ENCODE data around the gene OR51M1.
"Not testable (repeated sequence)": the region's sequence is repeated elsewhere in the genome, so short reads cannot be mapped to it uniquely, and the experiment has no call there.

OR51M1 gene, protein sequence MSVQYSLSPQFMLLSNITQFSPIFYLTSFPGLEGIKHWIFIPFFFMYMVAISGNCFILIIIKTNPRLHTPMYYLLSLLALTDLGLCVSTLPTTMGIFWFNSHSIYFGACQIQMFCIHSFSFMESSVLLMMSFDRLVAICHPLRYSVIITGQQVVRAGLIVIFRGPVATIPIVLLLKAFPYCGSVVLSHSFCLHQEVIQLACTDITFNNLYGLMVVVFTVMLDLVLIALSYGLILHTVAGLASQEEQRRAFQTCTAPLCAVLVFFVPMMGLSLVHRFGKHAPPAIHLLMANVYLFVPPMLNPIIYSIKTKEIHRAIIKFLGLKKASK

DNA sequence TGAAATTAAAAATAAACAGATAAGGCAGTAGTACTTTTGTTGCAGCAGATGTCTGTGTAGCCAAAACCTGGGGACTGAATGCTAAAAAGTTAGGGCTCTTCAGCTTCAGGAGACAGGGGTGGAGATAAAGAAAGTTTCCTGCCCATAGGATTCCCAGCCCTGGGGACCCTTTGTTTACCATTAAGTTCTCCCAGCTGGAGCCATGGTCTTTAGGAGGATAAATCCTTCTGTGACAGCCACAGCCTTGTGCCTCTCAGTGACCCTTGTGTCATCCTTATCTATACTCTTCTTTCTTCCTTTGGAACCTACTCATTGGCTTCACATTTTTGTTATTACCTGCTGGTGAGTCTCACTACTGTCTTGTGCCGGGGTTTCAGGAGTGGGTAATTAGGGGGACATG, at the start of gene OR51M1:
Gene OR51M1 (plus strand): TSS at position 237 of the 400 bp plus-strand sequence. CDS start 5,587 bp downstream, outside the sequence.
- no peak for DNase-seq (ENCODE audit: low read depth in 3 of 3)

DNA sequence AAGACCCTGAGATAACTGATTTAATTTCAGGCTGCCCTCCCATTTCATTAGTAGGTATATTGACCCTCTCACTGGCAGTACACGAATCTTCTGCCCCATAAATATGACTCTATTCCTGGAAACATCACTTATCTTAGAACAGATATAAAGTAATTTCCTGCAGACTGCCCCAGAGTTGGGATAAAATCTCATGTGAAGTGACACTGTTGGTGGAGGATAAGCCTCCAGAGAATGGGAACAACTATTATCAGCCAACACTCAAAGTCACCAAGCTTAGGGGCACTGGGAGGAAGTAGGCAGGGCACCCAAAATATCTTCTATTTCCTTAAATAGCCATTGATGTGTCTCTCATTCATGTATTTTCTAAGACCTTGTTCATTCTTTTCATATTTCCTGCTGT, 48.4 kb upstream of the OR51M1 start:
- DNase-seq (ENCODE audit: low read depth in 3 of 3) = no peak

DNA sequence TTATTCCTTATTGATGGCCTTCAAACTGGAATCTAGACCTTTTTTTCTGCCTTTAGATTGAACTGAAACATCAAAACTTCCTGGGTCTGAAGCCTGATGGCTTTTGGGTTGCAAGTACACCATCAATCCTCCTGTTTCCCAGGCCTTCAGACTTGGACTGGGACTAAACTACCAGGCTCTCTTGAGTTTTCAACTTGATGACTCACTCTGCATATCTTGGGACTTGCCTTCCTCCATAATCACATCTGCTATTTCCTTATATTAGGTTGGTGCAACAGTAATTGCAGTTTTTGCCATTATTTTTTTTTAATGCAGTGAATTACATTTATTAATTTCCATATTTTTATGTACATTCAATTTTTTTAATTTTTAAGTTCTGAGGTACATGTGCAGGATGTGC, 47.3 kb upstream of the OR51M1 start:
- DNase-seq (ENCODE audit: low read depth in 3 of 3) = no peak

DNA sequence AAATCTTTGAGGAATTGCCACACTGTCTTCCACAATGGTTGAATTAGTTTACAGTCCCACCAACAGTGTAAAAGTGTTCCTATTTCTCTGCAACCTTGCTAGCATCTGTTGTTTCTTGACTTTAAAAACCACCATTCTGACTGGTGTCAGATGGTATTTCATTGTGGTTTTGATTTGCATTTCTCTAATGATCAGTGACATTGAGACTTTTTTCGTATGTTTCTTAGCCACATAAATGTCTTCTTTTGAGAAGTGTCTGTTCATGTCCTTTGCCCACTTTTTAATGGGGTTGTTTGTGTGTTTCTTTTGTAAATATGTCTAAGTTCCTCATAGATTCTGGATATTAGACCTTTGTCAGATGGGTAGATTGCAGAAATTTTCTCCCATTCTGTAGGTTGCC, 46.4 kb upstream of the OR51M1 start:
- not testable (repeated sequence) for DNase-seq (ENCODE audit: low read depth in 3 of 3)

DNA sequence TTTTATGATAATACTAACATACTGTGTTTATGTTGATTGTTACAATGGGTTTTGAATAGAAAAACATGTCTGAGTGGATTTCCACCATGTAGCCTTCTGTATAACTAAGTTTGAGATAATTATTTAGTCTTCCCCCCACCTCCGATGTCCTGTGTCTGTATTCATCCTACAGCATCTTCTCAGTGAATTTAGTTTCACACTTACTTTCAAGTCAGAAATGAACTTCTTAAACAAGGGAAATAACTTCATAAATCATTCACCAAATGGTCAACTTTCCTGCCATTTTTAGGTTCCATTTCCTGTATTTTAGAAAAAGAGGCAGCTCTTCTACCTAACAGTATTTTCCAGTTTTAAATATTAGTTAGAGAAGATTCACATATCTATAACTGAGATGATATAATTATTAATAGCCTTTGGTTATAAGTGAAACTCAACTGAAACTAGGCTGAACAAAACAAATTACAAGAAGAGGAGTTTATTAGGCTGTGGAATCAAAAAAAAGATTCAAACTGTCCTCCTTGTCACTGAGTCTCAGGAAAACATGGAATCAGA, 43.8 kb upstream of the OR51M1 start:
- no peak for DNase-seq (ENCODE audit: low read depth in 3 of 3)

DNA sequence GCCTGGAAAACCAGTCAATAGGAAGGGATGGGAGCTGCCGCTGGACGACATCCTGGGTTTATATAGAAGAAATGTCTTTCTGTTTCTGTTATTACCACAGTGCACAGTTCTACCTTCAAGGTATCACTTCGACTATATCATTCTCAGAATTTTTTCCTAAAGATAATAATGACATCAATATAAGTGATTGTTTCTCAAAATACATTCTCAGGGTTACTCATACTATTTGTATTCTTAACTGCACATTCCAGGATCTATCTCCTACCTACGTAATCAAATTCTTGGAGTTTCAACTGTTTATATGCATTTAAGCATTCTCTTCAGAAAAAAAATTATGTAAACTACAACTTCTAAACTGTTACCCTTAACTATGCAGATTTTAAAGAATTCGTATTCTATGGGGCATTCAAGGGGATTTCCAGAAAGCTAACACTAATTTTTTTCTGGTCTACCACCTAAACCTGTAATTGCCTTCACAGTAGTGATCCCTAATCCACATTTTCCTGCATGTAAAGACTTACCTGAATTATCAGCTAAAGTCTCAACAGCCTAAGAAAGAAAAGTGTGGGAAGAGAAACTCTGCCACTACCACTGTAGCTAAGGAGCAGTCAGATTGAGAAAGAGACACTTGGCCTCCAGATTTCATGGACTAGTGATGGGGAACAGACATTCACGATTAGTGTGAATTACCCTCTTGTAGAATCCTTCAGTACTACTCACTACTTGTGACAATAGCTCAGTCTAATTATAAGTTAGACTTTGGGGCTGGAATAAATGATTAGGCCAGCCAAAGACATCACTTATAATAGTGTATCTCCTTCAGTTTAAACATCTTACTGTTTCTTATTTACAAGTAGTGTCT, 39.9 kb upstream of the OR51M1 start, which contains the start of gene OR51B5:
Gene OR51B5 (minus strand): TSS at position 51 of the 862 bp plus-strand sequence. CDS start 0 bp downstream, at position 51.
- DNase-seq (ENCODE audit: low read depth in 3 of 3) = no peak

DNA sequence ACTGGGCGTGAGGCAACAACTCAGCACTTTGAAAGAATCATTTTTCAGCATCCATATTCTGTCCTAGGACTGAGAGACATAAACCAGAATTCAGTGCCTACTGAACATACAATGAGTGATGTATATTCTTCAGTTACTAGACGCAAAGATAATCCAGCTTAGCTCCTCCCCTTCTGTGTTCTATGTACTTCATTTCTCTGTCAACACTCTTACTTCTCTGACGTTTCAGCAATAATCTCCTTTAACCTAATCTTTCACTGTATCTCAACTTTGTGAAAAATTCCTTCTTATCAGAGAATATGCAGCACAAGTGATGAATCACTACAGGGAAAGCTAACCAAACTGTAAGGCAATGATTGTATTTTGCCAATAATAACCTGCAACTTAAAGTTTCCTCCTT, 37.8 kb upstream of the OR51M1 start:
- DNase-seq (ENCODE audit: low read depth in 3 of 3) = no peak

DNA sequence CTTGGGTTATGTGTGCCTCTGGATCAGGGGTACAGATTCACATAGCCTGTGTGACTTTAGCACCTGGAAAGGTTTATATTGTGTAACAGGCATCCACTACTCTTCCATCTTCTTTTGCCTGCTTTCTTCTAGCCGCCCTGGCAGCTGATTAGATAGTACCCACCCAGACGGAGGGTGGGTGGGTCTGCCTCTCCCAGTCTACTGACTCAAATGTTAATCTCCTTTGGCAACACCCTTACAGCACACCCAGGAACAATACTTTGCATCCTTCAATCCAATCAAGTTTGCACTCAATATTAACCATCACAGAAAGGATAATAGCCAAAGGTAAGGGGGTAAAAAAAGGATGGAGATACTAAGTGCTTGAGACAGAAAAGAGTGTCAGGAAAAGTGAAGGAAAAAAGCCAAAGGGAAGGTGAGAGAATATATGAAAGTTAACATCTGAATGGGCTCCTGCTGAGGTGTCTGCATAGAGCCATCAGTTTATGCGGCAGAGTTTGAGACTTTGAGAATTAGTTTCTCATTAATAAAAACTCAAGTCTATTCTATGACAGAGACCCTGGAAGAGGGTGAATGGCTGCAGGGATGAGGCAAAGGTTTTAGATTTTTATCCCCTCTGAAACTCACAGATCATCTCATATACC, 34.9 kb upstream of the OR51M1 start:
- DNase-seq (ENCODE audit: low read depth in 3 of 3) = no peak

DNA sequence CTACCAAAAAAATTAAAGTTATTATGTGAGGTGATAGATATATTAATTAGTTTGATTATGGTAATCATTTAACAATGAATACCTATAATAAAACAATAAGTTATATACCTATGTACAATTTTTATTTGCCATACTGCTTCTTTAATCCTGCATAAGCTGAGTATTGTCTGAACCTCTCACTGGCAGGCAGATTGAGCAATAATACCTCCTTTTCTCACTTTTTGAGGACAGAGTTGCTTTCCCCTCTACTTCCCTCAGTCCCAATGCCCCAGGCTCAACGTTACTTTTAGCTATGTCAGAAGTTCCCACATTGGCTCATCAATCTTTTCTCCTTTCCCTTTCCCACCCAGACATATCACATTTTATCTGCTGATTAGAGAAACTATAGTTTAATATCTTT, 34.1 kb upstream of the OR51M1 start:
- no peak for DNase-seq (ENCODE audit: low read depth in 3 of 3)

DNA sequence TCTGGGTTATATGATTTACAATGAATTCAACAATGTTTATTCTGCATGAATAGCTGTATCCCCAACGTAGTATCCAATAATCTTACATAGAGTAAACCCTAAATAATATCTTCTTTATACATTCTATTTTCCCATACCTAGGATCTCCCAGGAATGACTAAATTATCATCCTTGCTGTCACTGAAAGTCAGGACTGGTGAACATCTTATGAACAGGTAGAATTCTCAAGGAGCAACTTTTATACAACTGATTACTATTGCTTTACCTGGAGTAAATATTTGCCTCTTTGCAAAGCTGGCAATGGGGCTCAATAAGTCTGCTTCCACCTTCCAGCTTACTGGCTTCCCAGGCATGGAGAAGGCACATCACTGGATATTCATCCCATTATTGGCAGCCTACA, 32.4 kb upstream of the OR51M1 start, which contains the start of gene OR51B6:
Gene OR51B6 (plus strand): TSS at position 301 of the 400 bp plus-strand sequence. CDS start 0 bp downstream, at position 301.
- no peak for DNase-seq (ENCODE audit: low read depth in 3 of 3)

DNA sequence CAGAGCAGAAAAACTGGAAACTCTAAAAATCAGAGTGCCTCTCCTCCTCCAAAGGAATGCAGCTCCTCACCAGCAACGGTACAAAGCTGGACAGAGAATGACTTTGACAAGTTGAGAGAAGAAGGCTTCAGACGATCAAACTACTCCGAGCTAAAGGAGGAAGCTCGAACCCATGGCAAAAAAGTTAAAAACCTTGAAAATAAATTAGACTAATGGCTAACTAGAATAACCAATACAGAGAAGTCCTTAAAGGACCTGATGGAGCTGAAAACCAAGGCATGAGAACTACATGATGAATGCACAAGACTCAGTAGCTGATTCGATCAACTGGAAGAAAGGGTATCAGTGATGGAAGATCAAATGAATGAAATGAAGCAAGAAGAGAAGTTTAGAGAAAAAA, 27.6 kb upstream of the OR51M1 start:
- not testable (repeated sequence) for DNase-seq (ENCODE audit: low read depth in 3 of 3)

DNA sequence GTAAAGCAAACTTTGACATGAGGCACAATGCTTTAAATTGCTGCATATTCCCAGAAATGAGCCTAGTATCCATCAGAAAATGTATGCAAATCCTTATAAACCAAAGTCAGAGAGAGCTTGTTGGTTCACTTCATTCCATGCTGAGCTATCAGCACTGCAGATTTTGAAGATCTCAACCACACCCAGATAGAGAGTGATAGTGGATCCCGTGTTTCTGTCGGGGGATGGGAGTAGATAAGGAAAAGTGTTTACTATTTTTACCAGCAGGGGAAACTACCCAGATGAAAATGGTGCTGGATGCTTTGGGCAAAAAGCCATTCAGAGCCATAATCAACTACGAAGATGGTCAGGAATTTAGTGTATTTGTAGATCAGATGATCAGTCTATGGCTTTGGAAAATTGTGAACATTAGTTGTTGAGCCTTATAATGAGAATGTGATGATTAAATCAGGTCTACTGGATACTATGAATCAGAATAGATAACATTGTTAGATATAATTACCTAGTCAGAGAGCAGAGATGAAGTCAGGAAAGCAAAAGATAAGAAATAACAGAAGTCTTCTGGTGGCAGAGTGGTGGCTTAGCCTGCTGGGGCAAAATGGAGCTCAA, 21.5 kb upstream of the OR51M1 start:
- no peak for DNase-seq (ENCODE audit: low read depth in 3 of 3)

DNA sequence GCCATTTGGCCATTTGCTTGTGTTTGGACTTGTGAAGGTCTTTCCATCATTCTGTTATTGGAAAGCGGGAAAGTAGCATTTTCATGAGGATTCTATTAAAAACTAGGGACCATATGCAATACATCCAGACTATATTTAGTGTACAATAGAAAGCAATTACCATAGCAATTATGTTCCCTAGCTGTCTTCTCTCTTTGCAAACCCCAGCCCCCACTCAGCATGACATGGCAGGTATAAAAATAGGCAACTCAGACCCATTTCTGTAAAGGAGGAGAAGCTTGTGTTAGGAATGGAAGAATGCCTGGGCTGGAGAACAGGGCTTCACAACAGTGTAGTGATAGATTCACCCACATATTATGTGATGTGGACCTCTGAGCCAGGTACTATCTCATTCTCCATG, 19.9 kb upstream of the OR51M1 start:
- DNase-seq (ENCODE audit: low read depth in 3 of 3) = no peak

DNA sequence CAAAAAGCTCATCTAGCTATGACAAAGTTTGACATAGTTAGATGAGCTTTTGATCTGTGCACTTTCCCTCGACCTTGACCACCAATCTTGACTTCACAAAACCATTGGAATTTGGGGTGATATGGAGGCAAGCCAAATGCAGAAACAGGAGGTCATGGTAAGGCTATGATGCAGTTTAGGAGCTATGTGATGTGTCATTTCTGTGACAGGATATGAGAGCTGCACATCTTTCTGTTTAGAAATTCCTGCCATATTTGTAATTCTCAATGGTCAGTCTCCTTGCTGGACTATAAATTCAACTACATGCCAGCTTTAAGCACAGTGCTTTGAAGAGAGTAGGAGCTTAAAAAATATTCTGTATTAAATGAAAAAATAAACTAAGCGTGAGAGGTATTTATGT, 19.4 kb upstream of the OR51M1 start:
- DNase-seq (ENCODE audit: low read depth in 3 of 3) = no peak

DNA sequence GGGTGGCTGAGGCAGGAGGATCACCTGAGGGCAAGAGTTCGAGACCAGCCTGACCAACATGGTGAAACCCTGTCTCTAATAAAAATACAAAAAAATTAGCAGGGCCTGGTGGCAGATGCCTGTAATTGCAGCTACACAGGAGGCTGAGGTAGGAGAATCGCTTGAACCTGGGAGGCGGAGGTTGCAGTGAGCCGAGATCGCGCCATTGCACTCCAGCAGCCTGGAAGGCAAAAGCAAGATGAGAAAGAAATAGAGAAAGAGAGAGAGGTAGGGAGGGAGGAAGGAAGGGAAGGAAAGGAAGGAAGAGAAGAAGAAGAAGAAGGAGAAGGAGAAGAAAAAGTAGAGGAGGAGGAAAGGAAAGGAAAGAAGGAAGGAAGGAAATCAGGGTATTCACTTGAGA, 17.2 kb upstream of the OR51M1 start:
- DNase-seq (ENCODE audit: low read depth in 3 of 3) = not testable (repeated sequence)

DNA sequence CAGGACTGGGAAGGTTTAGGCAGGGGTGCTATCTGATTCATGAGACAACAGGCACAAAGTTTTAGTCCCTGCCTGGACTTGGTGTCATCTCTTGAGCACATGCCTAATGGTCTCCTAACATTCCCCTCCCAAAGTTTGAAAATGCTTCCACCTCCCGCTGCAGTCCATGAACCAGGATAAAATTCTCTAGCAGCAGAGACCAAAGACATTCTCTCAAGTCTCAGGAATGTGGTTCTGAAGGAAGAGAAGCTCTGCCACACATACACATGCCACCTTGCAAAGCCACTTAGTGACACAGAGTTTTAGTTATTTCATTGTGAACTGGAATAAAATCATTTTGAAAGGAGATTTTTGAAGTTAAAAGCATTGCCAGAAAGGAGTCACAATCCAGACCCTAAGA, 16.8 kb upstream of the OR51M1 start:
- no peak for DNase-seq (ENCODE audit: low read depth in 3 of 3)

DNA sequence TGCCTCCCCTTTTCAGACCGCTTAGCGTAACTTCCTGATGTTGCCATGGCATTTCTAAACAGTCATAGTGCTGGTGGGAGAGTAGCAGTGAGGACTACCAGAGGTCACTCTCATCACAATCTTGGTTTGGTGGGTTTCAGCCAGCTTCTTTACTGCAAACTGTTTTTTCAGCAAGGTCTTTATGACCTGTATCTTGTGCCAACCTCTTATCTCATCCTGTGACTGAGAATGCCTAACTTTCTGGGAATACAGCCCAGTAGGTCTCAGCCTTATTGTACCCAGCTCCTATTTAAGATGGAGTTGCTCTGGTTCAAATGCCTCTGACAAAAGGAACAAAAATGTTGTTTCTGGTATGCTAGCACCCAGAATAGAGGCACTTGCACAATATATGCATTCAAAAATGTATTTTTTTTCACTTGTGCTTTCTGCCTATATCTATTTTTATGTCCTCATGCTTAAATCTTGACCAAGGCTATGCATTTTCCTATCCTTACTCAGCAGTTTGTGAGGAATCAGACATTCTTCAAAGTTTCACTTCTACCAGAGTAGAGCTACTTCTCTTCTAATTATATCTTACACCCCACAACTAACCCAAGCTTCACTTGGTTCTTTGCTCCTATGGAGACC, 16.1 kb upstream of the OR51M1 start:
- DNase-seq (ENCODE audit: low read depth in 3 of 3) = no peak

DNA sequence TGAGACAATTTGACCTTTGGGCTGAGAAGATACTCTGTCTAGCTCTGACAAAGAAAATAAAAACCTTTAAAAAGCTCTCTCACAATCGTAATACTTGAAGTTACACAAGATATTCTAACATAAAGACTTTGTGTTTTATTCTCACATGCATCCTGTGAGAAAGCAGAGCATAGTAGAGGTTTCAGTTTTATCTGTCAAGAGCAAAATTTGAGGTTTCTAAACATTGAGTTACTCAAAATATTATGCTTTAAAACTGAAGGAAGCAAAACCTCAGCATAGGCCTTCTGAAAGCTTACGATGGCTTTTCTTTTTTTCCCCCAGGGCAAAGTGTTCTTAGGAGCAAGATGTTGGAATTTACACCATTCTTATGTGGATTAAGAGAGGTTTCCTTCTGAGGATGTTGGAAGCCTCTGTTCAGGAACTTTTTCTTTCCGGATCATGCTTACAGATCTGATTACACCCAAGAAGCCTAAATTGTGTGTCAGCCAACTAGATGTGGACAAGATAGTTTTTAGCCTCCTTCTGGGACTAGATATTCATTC, 15.0 kb upstream of the OR51M1 start:
- no peak for DNase-seq (ENCODE audit: low read depth in 3 of 3)

DNA sequence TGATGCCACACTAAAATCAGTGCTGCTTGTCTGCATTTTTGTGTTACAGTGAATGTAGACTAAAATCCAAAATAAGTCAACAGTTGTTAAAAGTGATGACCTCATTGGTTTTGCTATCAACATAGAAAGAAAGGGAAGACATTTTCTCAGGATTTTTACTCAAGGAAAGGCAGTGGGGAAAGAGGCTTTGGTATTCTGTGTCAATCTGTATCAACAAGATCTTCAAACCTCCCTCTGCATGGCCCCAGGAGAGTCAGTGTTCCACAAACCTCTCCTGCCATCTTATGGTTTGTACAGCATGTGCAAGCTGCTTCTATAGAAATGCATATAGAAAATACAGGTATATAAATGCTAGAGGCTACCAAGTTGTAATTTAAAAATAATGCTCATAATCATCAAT, 13.8 kb upstream of the OR51M1 start:
- no peak for DNase-seq (ENCODE audit: low read depth in 3 of 3)

DNA sequence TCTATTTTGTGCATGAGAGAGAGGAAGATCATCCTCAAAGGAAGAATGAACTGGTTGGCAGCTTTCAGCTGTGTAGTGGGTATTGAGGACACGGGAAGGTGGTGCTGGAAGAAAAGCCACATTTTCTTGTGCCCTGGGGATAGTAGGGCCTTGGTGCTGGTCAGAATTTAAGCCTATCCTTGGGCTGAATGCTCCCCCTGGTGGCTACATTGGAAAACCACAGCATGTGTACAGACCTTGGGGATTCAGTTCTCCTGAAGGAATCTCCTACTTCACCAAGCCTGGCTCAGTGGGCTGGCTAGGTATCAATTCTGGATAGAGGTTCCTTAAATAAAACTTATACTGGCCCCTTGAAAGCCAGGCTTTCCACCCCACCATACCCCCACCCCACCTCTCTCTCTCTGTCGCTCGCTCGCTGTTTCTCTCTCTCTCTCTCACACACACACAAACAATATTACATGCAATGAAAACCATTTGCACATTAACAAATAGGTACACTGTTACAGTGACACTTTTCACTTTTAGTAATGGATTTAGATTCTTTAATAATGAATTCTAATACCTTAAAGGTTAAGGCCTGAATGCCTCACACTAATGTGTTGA, 2.8 kb upstream of the OR51M1 start:
- DNase-seq (ENCODE audit: low read depth in 3 of 3) = no peak
